BJ (cell line): ENCODE results near the gene UTS2. TPM values are rescaled to one million over a fixed set of nuclear protein-coding genes. Genes with fewer than 3 reads are reported as not detected.

ENCODE experiments used
- CTCF ChIA-PET: fragments of 350-600 bp; formaldehyde crosslinking; extraction: SDS; loops from one replicate; lab custom pipeline; 2021; ENCODE audit warnings: antibody characterized with exemption, inconsistent platforms; lab: Yijun Ruan, JAX
- POLR2A ChIA-PET: fragments of 300-600 bp; sonication (Branson Sonifier 250); formaldehyde crosslinking; extraction: SDS; loops from one replicate; lab custom pipeline; 2021; ENCODE audit warnings: antibody characterized with exemption; lab: Charles Lee
- DNase-seq: peaks from one replicate; pipeline ENCODE4 v3.0.0-alpha.2; 2011; ENCODE audit warnings: low read depth
- H3K27me3 ChIP-seq: 2 replicates; pipeline ENCODE4 v1.6.0; 2011; ENCODE audit warnings: low read length; ENCODE audit not compliant: control insufficient read depth, insufficient read depth
- H3K36me3 ChIP-seq: 2 replicates; pipeline ENCODE4 v1.5.1; 2011; ENCODE audit warnings: low read length; ENCODE audit not compliant: control insufficient read depth, insufficient read depth
- H3K4me3 ChIP-seq: 2 replicates; pipeline ENCODE4 v1.5.1; 2011; ENCODE audit warnings: low read depth, mild to moderate bottlenecking, control low read depth, low read length
- CTCF ChIP-seq: IDR thresholded peaks from 2 replicates; pipeline ENCODE4 v1.5.1; 2011; ENCODE audit warnings: low read depth, mild to moderate bottlenecking, control low read depth, inconsistent platforms, low read length, moderate library complexity; ENCODE audit not compliant: insufficient read depth
- polyA plus RNA-seq: library from polyadenylated mRNA; depleted of rRNA; stranded (reverse); fragments of >200 nt; gene quantifications from 2 replicates; pipeline ENCODE4 v1.2.3, GENCODE V29; 2011

UTS2 gene
- polyA plus RNA-seq, 1 experiment: not detected

DNA sequence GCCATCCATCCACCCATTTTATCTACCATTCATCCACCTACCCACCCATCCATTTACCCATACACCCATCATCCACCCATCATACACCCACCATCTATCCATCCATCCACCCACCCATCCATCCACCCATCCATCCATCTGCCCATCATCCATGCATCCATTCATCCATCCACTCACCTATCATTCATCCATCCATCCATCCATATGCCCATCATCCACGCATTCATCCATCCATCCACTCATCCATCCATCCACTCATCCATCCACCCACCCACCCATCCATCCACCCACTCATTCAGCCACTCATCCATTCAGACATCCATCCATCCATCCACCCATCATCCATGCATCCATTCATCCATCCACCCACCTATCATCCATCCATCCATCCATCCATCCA is 31.9 kb upstream of the UTS2 start:
- Histone ChIP-seq H3K27me3 (no peaks in the 10 kb centered on the region; the same call in 1 of the 2 replicates), H3K36me3 (no peaks in the 10 kb centered on the region), H3K4me3 (no peak overlapping the region)
- POLR2A ChIA-PET: no interaction called here
- TF ChIP-seq CTCF: no peak
- DNase-seq: no peak
- CTCF ChIA-PET: no interaction called here

DNA sequence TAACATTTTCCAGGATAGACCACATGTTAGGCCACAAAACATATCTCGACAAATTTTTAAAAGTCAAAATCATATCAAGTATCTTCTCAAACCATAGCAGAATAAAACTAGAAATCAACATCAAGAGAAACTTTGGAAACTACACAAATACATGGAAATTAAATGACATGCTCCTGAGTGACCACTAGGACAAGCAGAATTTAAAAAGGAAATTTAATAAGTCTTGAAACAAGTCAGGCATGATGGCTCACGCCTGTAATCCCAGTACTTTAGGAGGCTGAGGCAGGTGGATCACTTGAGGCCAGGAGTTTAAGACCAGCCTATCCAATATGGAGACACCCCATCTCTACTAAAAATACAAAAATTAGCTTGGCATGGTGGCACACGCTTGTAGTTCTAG is 26.4 kb upstream of the UTS2 start:
- Histone ChIP-seq H3K36me3 (no peaks in the 10 kb centered on the region), H3K27me3 (no peaks in the 10 kb centered on the region), H3K4me3 (no peak overlapping the region)
- no peak for DNase-seq
- CTCF ChIA-PET: no interaction called here
- TF ChIP-seq CTCF: no peak
- POLR2A ChIA-PET: no interaction called here

DNA sequence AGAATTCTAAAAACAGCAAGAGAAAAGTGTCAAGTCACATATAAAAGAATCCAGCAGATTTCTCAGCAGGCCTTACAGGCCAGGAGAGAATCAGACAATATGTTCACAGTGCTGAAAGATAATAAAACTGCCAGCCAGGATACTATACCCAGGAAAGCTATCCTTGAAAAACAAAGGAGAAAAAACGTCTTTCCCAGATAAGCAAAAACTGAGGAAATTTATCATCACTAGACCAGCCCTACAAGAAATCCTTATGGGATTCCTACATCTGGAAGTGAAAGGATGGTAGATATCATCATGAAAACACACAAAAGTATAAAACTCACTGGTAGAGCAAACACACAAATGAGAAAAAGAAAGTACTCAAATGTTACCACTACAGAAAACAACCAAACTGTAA is 25.2 kb upstream of the UTS2 start:
- ChIA-PET POLR2A (no interaction called here), CTCF (interaction anchor here (0.9 kb wide), 1 partner anchor 24 kb away, joined by 3 read pairs; no protein-coding TSS in a partner anchor)
- Histone ChIP-seq H3K27me3 (no peaks in the 10 kb centered on the region), H3K4me3 (no peak overlapping the region), H3K36me3 (no peaks in the 10 kb centered on the region)
- DNase-seq: no peak
- no peak for TF ChIP-seq CTCF

- no peaks in the 10 kb centered on the region for H3K36me3 ChIP-seq
- no peak overlapping the region for H3K4me3 ChIP-seq
- ChIA-PET POLR2A (no interaction called here), CTCF (interaction anchor here (1.6 kb wide), 1 partner anchor 26 kb away, joined by 3 read pairs; no protein-coding TSS in a partner anchor)
- no peak for DNase-seq
- no peak for TF ChIP-seq CTCF
- no peaks in the 10 kb centered on the region for H3K27me3 ChIP-seq
These were observed 21.2 kb upstream of the UTS2 start for GRCh38 chr1:7873801-7874795.

GRCh38 chr1:7871136-7871535 is 18.3 kb upstream of the UTS2 start:
- Histone ChIP-seq H3K4me3 (no peak overlapping the region), H3K36me3 (no peaks in the 10 kb centered on the region), H3K27me3 (no peaks in the 10 kb centered on the region)
- CTCF ChIA-PET: no interaction called here
- POLR2A ChIA-PET: no interaction called here
- TF ChIP-seq CTCF: no peak
- no peak for DNase-seq
